CD4-positive, alpha-beta T cell treated with Interleukin-4 for 1 hour (primary cell): Measurements from ENCODE around the gene PARD3B.

Source experiments
- DNase-seq, 2 donors: peaks; one replicate each; pipeline ENCODE4 v3.0.0-alpha.2; 2020 to 2022

PARD3B gene

DNA sequence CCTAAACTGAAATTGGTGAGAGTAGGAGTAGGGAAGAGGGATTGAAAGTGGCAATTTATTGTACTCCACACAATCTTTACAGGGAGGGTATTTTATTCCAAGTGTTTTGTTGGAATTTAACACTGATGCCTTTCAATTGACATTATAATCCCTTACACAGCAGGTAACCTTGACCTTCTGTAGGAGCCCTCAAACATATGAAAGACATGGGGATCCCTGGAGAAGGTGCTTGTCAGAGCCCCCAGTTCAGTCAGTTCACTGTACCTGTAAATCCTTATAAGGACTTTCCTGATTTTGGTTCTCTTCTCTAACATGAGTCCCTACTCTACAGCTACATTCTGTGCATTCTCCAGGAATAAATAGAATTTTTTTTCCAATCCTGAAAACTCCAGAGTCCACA, 752.1 kb downstream of the PARD3B start:
- DNase-seq = no peak

DNA sequence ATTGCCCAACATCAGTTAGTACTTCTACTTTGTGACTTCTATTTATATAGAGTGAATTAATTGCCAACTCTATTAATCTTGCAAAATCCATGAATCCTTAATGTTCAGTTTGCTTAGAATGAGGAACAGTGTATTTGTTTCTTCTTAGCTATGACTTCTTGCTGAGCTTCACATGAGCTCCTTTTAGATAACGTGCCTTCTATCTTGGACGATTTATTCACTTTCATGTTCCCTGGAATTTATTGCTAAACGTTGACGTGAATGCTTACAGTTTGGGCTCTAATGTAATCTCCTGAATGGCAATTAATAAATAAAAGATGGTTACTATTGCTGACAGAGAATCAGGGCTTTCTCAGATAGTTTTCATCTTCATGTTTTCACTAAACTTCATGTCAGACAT, 752.6 kb downstream of the PARD3B start:
- no peak for DNase-seq

DNA sequence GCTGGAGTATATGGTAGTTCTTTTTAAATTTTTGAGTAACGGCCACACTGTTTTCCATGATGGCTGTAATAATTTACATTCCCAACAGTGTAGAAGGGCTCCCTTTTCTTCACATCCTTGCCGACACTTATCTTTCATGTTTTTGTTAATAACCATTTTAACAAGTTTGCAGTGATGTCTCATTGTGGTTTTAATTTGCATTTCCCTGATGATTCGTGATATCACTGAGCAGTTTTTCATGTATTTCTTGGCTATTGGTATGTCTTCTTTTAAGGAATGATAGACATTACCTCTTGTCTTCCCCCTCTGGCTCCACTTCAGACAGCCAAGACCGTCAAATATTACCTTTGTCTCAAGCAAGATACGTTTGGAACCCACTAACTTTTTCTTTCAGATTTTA, 765.9 kb downstream of the PARD3B start:
- DNase-seq = no peak

DNA sequence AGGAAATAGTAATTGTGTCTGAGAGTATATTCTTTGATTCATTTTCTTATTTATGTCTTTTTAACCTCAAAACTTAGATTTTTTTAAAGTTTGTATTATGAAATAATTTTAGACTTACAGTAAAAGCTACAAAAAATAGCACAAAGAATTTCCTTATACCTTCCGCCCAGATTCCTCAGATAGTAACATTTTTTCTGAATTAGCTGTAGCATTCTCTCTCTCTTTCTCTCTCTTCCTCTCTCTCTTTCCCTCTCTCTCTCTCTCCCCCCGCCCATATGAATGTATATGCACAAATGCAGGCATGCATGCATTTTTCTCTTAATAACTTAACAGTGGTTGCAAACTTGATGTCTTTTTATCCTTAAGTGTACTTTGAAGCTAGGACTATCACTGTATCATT, 776.0 kb downstream of the PARD3B start:
- DNase-seq = no peak

DNA sequence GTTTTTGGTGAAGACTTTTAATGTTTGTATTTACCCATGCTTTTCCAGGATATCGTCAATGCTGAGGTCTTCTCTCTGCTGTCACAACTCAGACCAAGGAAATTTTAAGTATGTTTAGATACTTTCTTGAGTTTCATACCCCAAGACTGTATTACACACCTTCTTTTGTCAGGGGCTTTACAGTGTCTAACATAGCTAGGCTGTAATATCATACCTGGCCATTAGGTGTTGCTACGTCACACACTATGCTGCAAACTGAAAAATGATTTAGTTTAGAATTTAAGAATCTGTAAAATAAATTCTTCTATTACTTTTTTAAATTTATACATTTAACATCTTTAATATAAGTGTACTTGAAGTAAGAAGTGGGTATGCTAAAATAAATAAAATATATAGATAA, 778.7 kb downstream of the PARD3B start:
- DNase-seq = no peak

DNA sequence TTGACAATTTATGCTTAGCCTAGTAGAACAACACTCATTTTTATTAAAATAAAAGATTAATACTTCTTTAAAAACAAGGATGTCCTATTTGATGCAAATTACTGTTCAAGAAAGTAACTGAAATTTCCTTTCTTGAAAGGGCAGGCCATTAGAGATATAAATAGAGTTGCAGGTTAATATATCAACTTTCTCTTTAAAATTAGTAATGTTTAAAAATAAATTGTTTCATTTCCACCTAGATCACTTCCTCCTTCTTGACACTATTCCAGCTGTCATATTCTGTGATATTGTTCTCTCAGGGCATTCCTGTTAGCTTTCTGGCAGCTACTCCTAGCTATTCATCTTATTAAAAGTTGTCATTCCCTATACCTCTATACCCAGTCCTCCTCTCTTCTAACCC, 779.1 kb downstream of the PARD3B start:
- DNase-seq = no peak

DNA sequence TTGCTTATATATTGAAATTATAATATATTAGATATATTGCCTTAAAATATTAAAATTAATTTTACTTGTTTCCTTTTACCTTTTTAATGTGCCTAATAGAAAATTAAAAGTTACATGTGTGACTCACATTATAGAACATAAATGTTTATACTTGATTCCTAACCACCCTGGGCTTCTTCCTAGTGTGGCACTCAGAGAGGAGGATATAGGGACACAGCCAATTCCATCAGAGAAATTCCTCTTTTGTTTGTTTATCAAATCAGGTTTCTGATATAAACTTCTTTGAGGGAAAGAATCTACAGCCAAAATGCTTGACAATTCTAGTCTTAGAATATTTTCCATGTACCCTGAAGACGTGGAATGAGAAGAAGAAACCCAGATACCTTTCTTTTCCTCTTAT, 788.1 kb downstream of the PARD3B start:
- no peak for DNase-seq

DNA sequence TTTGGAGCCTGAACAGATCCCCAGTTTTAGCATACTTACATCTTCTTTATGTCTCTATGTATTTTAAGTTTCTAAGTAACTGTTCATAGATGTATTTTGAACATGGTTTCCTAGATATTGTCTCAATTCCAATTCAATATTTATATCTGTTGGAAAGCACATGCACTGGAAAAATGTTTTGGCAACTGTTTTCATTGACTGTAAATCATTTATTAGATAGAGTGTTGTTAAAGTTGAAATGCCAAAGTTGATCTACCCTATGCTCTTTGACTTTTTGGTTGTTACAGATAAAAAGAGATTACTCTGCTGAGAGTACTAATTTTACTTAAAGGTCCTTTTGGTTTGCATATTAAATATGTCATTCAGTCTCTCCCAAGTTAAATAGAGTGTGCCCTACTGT, 792.0 kb downstream of the PARD3B start:
- DNase-seq = no peak

DNA sequence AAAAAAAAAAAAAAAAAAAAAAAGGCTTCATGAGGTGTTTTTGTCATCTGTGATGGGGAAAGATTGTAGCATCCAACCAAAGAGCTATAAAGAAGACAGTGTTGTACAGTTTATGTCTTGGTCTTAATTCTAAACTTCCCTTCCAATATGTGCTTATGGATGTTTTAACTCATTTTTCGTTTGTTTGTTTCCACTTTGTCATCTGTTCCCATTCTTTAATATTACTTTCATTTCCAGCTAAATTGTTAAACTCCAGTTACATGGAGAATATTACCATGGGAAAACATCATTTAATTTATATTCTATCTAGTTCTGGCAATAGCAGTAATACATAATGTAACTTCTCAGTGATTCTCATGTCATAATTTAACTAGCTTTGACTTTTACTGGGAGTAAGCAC, 792.9 kb downstream of the PARD3B start:
- DNase-seq = no peak

DNA sequence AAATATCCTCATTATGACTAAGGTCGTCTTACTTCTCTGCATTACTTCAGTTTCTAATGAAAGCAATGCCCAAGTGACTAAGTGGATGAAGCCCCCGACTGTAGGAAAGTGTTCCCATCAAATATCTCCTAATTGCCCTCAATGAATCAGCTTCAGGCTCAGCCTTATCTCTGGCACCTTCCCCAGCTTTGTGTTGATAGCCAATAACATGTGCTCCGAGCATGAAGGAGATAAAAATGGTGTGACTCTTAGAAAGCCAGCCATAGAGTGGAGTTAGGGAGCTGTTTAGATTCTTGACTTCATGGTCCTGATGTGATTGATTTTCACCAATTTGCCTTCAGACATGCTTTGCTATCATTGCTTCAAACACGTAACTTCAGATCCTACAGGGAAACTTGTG, 797.8 kb downstream of the PARD3B start:
- DNase-seq = no peak

DNA sequence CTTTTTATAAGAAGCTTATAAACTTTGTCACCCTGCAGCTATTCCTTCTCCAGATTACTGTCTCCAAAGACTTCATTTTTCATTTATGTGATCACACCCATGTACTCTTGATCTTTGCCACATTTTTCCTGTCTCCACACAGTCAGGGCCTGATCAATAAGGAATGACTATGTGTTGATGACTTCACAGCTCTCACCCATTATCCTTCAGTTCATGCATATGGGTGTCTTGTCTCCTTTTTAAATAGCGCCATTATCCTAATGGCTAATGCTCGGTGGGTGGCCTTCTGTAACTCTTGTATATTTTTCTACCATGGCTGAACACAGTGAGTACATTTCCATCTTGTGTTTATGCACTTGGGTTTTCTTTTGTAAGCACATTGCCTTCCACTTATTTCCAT, 801.4 kb downstream of the PARD3B start:
- no peak for DNase-seq

DNA sequence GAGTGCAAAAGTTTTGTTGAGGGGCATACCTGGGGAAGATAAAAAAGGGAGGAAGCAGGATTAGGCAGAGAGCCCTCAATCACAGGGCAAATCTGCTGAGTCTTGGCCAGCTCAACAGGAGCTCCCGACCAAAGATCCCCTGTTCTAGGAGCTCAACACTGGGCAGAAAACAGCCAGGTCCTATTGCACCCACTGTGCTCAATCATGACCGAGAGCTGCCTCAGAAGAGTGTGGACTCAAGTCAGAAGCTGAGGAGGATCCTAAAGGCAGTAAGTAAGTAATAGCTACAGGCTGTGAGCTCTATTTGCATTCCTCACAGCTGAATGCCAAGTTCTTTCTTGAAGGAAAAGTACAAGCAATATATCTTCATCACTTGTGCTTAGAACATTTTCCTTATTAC, 802.6 kb downstream of the PARD3B start:
- DNase-seq = no peak

DNA sequence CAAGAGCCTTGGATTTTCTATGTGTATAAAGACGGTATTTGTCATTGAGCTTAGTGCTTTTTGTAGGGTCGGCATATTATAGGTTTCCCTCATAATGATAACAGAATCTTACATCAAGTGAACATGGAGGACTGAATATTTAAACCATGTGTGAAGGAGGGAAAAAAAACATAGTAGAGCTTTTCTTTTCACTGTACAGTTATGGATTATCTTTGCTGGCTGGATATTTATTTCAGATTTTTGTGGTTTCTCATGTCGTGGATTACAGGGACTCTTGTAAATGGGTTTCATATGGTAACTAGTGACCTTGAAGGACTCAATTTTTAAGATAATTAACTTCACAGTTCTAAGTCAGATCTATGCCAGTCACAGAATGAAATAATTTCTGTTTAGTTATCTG, 806.8 kb downstream of the PARD3B start:
- DNase-seq = no peak

DNA sequence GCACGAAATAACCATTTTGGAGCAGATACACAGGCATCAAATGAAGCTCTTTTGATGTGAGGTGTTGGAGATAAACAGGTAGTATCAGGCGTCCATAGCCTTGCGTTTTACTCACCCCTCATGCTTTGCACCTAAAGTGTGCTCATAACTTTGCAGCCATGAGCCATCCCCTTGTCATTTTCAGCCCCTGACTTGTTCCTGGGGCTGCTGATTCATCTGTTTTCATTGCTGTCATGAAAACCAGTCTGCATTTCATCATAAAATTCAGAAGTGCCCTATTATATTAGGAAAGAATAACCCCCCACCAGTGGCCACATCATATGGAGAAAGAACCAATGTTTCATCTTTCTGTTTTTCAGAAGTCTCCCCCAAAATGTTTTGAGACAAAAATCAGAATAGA, 807.3 kb downstream of the PARD3B start:
- no peak for DNase-seq

DNA sequence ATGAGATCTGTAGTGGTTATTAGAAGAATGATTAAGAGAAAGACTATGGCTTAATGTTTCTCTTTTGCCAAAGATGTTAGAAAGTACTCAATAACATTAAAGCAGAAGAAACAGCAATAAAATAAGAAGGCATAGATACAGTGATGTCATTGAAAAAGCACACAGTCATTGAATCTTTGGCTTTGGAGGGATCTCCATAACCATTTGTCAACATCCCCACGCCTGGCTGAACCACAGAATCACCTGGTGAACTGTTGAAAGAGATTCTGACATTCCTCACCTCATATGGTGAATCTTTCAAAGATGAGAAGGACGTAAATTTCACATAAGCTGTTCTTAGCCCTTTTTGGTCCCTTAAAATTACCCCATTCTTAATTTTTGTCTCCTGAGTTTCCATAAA, 812.5 kb downstream of the PARD3B start:
- DNase-seq = no peak

DNA sequence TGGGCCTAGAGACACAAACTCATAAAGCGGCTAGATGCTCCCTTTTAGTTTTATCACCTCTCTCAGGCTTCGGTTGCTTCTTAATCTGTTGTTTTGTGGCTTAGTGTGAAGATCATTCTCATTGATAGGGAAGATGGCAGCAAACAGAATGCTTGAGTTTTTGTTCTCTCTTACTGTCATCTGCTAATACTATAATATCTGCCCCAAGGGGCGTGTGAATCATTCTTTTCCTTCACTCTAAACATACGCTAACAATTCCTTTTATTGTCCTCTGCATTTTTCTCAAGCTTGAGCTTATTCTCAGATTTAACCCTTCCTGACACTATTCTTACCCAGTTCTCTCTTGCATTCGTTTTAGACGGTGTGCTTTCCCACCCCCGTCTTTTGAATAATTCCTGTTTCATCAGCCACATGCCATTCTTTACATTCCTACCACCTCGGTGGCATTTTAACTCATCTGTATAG, 813.1 kb downstream of the PARD3B start:
- no peak for DNase-seq

DNA sequence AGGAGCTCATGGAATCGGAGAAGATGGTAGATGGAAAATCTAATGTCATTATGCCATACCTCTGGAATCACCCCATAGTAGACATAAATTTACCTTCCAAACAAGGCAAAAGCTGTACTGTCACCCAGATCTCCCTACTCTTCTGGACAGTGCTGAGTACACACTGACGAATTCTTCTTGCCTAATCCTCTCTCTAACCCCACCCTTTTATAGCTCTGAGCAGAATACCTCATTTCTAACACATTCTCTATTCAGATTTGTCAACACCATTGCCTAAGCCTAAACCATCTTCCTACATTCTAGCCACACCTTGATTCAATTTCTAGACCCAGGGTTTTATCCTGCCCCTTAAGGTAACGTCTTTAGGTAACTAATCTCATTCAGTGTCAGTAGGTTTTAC, 816.0 kb downstream of the PARD3B start:
- no peak for DNase-seq

DNA sequence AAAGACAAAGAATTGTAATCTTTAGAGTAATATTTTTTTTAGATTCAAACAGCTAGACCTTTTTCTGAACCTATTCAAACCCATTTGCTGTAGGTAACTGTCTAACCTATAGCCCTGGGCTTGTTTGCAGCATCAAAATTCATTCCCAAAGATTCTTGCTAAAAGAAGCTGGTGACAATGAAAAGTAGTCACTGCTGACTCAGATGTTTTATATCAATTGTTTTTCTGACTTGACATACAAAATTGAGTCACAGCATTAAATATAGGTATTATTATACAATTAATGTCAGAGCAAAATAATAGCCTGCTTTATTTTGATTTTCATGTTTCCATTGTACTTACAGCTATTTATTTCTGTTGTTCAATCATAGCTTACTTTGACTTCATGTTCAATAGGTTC, 816.7 kb downstream of the PARD3B start:
- no peak for DNase-seq

DNA sequence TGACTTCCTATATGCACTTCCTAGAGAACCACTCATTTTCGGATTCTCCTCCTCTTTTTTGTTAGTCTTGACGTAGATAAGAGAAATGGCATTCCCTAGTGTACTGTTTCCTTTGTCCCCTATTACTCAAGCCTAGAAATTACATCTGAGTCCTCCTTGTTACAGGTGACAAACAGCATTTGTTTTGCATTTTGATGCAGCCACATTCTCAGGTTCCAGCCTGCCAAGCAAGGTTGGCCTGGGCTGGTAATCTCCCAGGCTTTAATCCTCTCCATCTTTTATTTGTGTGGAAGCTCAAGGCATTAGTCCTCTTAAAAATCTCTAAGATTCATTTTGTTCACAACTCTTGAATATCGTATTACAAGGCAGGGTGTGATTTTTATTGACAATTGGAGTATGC, 819.0 kb downstream of the PARD3B start:
- no peak for DNase-seq

DNA sequence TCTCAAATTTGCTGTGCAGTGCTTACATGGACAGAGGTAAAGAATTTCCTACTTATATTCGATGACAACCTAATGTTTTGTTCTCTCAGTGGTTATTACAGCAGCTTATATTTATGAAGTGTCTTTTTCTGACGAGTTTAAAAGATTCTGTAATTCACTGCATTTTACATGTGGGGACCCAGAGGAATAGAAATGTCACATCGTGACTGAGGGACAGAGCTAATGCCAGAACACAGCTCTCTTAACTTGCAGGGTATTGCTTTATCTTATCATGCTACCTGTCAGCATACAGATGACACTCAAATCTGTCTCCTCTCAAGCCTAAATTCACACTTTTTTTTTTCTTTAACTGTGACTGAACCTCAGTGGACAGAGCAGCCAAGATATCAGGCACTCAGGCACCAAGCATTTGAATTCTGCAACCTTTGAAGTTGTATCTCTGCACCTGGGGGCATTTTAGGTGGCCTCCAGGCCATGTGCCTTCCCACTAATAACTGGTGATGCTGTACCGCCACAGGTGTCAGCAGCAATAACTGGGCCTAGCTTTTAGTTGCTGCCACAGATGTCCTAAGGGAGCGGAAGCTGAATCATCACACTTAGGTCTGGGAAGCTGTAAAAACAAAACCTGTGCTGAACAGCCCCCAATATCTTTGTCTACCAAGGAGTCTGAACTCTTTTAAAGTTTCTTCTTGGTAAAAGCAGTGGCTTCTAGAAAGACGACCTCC, 821.2 kb downstream of the PARD3B start:
- DNase-seq = no peak

DNA sequence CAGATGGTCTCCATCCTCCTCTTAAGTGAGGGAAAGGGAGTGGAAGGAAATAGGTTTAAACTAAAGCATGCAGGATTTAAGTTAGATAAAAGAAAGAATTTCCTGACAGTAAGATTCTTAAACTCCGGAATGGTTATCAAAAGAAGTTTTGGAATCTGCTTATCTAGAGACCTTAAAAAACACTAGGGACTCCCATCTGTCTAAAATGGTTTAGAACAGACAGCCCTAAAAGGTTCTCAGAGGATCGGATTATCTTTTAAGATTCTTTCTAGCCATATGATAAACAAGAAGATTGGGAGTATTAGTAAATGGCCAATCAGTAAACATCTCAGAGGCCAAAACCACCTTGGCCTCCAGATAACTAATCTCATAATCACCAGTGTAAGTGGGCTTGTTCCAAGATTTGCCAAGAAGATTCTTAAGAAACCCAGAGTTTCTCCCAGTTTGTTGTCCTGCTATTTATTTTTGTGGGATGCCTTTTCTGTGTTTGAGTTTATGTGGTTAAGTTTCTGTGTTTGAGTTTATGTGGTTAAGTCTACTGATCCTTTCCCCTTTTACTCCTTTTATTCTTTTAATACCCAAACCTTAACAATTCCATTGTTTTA, 822.2 kb downstream of the PARD3B start:
- no peak for DNase-seq

DNA sequence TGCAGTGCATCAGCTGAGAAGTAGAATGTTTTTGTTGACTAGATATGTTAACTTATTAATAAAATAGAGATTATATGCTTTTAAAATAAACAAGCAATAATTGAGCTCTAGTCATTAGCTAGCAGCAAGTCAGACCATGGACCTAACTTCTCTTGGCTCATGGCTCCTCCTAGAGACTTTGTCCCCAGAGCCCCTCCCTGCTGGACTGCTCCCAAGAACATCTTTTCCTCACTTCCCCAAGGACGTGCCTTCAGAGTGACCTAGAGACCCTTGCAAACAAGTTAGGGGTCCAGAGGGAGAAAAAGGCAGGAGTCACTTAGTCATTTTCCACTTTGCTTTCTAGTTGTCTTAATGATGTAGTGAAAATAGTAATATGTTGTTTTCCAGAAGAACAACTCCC, 824.5 kb downstream of the PARD3B start:
- no peak for DNase-seq

DNA sequence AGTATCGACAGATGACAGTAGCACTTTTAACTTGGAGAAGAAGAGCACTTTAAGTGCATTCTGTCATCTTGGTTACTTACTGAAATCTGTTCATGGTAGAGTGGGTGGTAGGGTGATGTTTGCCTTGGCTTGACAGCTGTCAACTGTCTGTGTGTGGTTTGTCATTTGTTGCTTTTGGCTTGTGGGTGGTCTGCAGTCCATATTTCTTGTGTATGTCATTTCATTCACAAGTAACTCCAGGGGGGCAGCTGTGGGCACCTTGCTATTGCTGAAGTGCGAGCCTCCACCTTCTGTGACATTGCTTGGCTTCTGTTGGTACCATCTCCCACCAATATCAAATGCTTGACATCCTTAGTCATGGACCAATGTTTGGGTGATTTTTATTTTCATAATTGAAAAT, 825.5 kb downstream of the PARD3B start:
- no peak for DNase-seq

DNA sequence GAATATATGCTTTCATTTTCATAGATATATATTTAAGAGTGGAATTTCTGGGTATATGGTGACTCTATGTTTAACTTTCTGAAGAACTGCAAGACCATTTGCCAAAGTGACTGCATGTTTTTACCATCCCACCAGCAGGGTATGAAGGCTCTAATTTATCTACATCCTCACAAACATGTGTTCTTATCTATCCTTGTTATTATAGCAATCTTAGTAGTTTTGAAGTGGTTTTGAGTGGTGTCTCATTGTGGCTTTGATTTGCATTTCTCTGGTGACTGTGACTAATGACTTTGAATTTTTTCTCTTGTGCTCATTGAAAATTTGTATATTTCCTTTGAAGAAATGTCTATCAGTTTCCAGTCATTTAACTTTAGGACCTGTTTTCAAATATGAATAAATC, 826.9 kb downstream of the PARD3B start:
- no peak for DNase-seq
